GM23338 (cell line): Measurements from ENCODE around the gene NELL2.
A peak's percentile ranks its signal among the peaks of the same experiment; 100 is the strongest.

Source experiments
- CREB1 ChIP-seq: fragments of 250-450 bp; sonication (Bioruptor Pico); IDR thresholded peaks from 2 replicates; pipeline ENCODE4 v1.5.0; 2020; ENCODE audit warnings: low read depth, mild to moderate bottlenecking, moderate library complexity
- CTCF ChIP-seq, 2 experiments: fragments of 200-600 bp in 1 of 2; sonication (generic) in 1 of 2; conservative IDR thresholded peaks; 2 replicates each; pipeline versions ENCODE4 v1.5.1 to v1.6.1; 2016 to 2017; ENCODE audit warnings: antibody characterized with exemption in 2 of 2, low read depth in 2 of 2, mild to moderate bottlenecking in 2 of 2, moderate library complexity in 1 of 2
- EZH2phosphoT487 ChIP-seq: fragments of 200-600 bp; sonication (generic); IDR thresholded peaks from one replicate; pipeline ENCODE4 v1.8.1; 2018; ENCODE audit warnings: antibody characterized with exemption; ENCODE audit not compliant: unreplicated experiment
- POLR2AphosphoS5 ChIP-seq: IDR thresholded peaks from 2 replicates; pipeline ENCODE4 v1.6.1; 2016; ENCODE audit warnings: antibody characterized with exemption, low read depth

DNA sequence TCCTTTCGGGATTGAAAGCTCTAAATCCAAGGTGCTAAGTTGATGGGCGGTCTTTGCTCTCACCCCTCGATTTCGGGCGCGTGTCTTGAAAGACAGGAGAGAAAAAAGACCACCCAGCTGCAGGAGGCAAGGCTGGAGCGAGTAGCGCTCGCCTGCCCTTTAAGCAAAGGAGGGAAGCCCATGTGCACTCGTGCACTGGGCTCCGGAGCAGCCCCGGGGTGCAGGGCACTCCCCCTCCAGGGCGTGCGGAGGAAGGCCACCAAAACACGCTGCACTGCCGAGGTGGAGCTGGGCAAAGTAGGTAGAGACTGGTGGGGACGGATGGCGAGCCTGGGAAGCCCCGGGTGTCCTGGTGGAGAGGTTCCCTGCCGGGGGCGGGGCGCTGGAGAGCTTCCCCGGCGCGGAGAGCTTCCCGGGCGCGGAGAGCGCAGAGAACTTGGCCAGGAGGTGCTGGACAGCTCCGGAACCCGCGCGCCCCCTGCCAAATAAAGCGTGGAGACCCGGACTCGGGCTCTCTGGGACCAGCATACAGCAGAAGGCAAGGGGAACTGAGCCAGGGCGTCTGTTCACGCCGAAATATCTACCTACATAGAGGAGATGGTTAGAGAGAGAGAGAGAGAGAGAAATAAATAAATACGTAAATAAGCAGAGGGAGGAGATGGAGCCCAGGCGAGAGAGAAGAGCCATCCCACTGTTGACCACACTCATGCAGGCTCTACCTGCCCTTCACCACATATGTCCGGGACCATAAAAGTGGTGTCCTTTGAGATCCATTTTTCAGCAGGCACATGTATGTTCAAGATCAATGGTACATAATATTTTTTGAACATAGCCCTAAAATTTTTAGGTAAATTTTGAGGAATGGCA lies 662 bp upstream of the NELL2 start:
- TF ChIP-seq POLR2AphosphoS5, result no peak
- peak in 1 of 2 experiments; percentile 35; a peak in 2 of 4 replicates for TF ChIP-seq CTCF (conservative IDR thresholded peaks at IDR 0.05; ENCODE audit: low read depth in 2 of 2)
- TF ChIP-seq CREB1 (CRISPR knock-in tag), result no peak
- no peak for TF ChIP-seq EZH2phosphoT487
